Rectal smooth muscle tissue (tissue), 1 donor: Measurements from ENCODE around the gene OSBPL3.
A peak's percentile ranks its signal among the peaks of the same experiment; 100 is the strongest.

Source experiments
- H3K27ac ChIP-seq: one replicate; pipeline ENCODE4 v1.7.0; 2013; ENCODE audit warnings: low read depth, low read length, inconsistent platforms
- H3K27me3 ChIP-seq: one replicate; pipeline ENCODE4 v1.7.0; 2013; ENCODE audit warnings: low read length; ENCODE audit not compliant: control insufficient read depth, insufficient read depth
- H3K36me3 ChIP-seq: one replicate; pipeline ENCODE4 v1.7.0; 2013; ENCODE audit warnings: low read length; ENCODE audit not compliant: control insufficient read depth, insufficient read depth
- H3K4me1 ChIP-seq: one replicate; pipeline ENCODE4 v1.7.0; 2013; ENCODE audit warnings: low read length; ENCODE audit not compliant: control insufficient read depth, insufficient read depth
- H3K4me3 ChIP-seq: one replicate; pipeline ENCODE4 v1.7.0; 2013; ENCODE audit warnings: low read length
- H3K9ac ChIP-seq: one replicate; pipeline ENCODE4 v1.7.0; 2013; ENCODE audit warnings: low read length

OSBPL3 gene

GRCh38 chr7:24834128-24834798 lies 145.7 kb downstream of the OSBPL3 start:
- no peaks in the 10 kb centered on the region for H3K36me3 ChIP-seq
- no peaks in the 10 kb centered on the region for H3K4me1 ChIP-seq
- H3K4me3 ChIP-seq, result no peak overlapping the region
- H3K27me3 ChIP-seq, result no peaks in the 10 kb centered on the region
- no peak overlapping the region for H3K9ac ChIP-seq
- H3K27ac ChIP-seq, result peak overlapping the region; percentile 28

DNA sequence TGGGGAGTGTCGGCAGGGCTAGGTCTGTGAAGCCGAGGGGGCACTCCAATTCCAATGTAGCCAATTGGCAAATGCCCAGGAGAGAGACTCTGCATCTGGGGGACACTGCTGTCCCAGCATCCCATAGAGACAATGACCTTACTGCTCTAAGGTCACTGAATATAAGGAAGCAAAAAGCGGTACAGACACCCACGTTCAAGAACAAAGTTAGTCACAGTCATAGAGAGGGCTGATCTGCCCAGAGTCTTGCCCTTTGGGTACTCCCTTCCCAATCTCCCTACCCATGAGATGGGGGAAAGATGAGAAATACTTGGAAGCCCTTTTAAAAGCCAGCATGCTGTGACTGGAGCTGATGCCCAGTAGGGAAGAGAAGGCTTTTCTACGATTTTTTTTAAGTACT lies 146.4 kb downstream of the OSBPL3 start:
- Histone ChIP-seq H3K27ac (no peak overlapping the region), H3K36me3 (no peaks in the 10 kb centered on the region), H3K4me3 (no peak overlapping the region), H3K4me1 (no peaks in the 10 kb centered on the region), H3K9ac (no peak overlapping the region), H3K27me3 (no peaks in the 10 kb centered on the region)

- Histone ChIP-seq H3K36me3 (no peaks in the 10 kb centered on the region), H3K27ac (no peak overlapping the region), H3K4me1 (no peaks in the 10 kb centered on the region)
These were observed 148.7 kb downstream of the OSBPL3 start for GRCh38 chr7:24831240-24831639.

DNA sequence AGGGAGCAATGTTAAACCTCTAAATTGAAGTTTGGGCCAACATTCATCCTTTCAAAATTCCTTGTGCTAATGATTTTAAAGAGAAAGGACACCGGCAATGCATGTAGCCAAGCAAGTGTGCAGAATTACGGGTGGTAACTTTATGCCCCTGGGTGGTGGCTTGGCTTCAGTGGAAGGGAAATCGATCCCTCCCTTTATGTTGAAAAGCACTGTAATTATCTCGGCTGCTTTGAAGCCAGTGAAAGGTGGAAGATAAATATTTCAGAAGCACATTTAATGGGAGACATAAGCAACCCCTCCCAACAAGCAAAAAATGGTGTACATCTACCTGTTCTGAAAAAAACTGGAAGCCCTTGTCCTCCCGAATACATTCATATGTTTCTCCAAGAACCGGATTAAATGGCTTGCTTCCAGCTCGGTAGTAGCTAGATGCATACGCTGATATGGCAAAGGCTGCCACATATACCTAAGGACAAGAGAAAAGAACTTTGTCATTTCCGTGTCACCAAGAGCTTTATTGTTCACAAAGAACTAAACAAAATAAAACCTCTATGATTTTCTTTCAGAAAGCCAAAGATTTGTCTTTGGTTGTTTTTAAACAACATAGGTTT lies 149.4 kb downstream of the OSBPL3 start:
- no peaks in the 10 kb centered on the region for H3K36me3 ChIP-seq
- no peak overlapping the region for H3K4me3 ChIP-seq
- H3K27ac ChIP-seq, result no peak overlapping the region
- no peaks in the 10 kb centered on the region for H3K4me1 ChIP-seq
- H3K9ac ChIP-seq, result no peak overlapping the region
- no peaks in the 10 kb centered on the region for H3K27me3 ChIP-seq

More at GRCh38 chr7:24831240-24831639, 148.7 kb downstream of the OSBPL3 start:
- Histone ChIP-seq H3K9ac (no peak overlapping the region), H3K27me3 (no peaks in the 10 kb centered on the region), H3K4me3 (no peak overlapping the region)

- Histone ChIP-seq H3K4me3 (no peak overlapping the region), H3K9ac (no peak overlapping the region), H3K36me3 (no peaks in the 10 kb centered on the region), H3K27ac (no peak overlapping the region), H3K27me3 (no peaks in the 10 kb centered on the region), H3K4me1 (no peaks in the 10 kb centered on the region)
These were observed 150.2 kb downstream of the OSBPL3 start for GRCh38 chr7:24829787-24830186.

- Histone ChIP-seq H3K27ac (no peak overlapping the region), H3K4me1 (no peaks in the 10 kb centered on the region)
These were observed 150.9 kb downstream of the OSBPL3 start for GRCh38 chr7:24828891-24829661.

GRCh38 chr7:24827589-24827988 lies 152.4 kb downstream of the OSBPL3 start:
- no peak overlapping the region for H3K27ac ChIP-seq
- H3K4me1 ChIP-seq, result no peaks in the 10 kb centered on the region
- H3K36me3 ChIP-seq, result no peaks in the 10 kb centered on the region
- H3K9ac ChIP-seq, result no peak overlapping the region
- no peak overlapping the region for H3K4me3 ChIP-seq
- no peaks in the 10 kb centered on the region for H3K27me3 ChIP-seq

More at GRCh38 chr7:24828891-24829661, 150.9 kb downstream of the OSBPL3 start:
- Histone ChIP-seq H3K36me3 (no peaks in the 10 kb centered on the region), H3K9ac (no peak overlapping the region), H3K4me3 (no peak overlapping the region), H3K27me3 (no peaks in the 10 kb centered on the region)

DNA sequence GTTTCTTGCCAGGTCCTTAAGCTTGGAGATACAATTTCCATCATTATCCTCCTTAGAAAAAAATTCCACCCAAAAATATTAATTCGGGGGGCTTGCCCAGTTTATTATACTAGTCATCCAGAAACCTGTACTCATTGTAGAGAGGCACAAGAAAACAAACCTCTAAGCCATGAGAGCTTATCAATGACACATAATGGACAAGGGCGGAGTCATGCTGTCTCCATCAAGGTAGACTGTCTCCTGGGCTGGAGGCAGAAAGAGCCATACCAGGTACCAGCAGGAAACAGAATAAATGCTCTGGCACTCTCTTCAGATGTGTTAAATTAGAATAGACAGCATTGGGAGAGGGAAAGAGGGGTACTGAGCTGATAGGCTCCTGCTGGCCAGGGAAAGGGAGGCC lies 153.0 kb downstream of the OSBPL3 start:
- no peaks in the 10 kb centered on the region for H3K4me1 ChIP-seq
- no peak overlapping the region for H3K27ac ChIP-seq
- H3K4me3 ChIP-seq, result no peak overlapping the region
- no peak overlapping the region for H3K9ac ChIP-seq
- no peaks in the 10 kb centered on the region for H3K27me3 ChIP-seq
- H3K36me3 ChIP-seq, result no peaks in the 10 kb centered on the region

- Histone ChIP-seq H3K36me3 (no peaks in the 10 kb centered on the region), H3K9ac (no peak overlapping the region), H3K4me3 (no peak overlapping the region), H3K27me3 (no peaks in the 10 kb centered on the region), H3K4me1 (no peaks in the 10 kb centered on the region), H3K27ac (no peak overlapping the region)
These were observed 153.3 kb downstream of the OSBPL3 start for GRCh38 chr7:24826662-24827020.

- Histone ChIP-seq H3K27ac (no peak overlapping the region), H3K36me3 (no peaks in the 10 kb centered on the region), H3K9ac (no peak overlapping the region), H3K4me1 (no peaks in the 10 kb centered on the region), H3K4me3 (peak overlapping the region; percentile 30), H3K27me3 (no peaks in the 10 kb centered on the region)
These were observed 153.9 kb downstream of the OSBPL3 start for GRCh38 chr7:24825931-24826661.

GRCh38 chr7:24825381-24825794 lies 154.6 kb downstream of the OSBPL3 start:
- no peaks in the 10 kb centered on the region for H3K27me3 ChIP-seq
- H3K9ac ChIP-seq, result no peak overlapping the region
- no peak overlapping the region for H3K4me3 ChIP-seq
- no peak overlapping the region for H3K27ac ChIP-seq
- H3K36me3 ChIP-seq, result no peaks in the 10 kb centered on the region
- no peaks in the 10 kb centered on the region for H3K4me1 ChIP-seq

GRCh38 chr7:24824896-24825295 lies 155.1 kb downstream of the OSBPL3 start:
- H3K4me3 ChIP-seq, result no peak overlapping the region
- no peak overlapping the region for H3K9ac ChIP-seq
- no peak overlapping the region for H3K27ac ChIP-seq
- no peaks in the 10 kb centered on the region for H3K36me3 ChIP-seq
- H3K27me3 ChIP-seq, result no peaks in the 10 kb centered on the region
- no peaks in the 10 kb centered on the region for H3K4me1 ChIP-seq
